ENCODE measurements around the gene VSIG4.

VSIG4 gene

DNA sequence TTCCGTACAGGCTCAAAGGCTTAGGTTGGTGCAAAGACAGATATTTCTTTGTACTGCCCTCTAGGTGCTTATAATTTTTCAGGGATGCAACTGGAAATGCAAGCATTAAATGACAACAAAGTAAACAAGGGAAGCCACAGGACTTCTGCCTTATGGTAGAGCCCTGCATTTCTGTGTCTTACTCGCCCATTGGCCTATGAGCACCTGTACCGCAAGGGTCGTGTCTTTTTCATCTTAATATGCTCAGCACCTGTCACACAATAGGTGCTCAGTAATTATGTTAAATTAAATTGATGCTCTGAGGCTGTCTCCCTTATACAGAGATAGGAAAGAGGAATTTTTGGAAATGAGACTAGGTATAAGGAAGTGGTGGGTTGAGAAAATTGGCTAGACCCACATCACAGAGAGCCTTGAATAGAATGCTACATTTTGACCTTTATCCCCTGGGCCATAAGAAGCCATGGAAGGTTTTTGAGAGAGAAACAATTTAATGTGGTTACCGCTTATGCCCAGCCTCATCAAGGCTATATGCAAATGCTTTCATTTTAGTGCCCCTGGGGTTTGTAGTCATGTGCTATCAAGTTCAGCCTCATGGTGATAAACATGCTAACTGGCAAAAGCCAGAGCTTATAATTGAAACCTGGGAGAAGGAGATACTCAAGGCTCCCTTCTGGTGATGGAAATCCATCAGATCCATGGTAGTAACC, 16.3 kb downstream of the VSIG4 start:
- no peak for DNase-seq (ENCODE audit: low read depth)

DNA sequence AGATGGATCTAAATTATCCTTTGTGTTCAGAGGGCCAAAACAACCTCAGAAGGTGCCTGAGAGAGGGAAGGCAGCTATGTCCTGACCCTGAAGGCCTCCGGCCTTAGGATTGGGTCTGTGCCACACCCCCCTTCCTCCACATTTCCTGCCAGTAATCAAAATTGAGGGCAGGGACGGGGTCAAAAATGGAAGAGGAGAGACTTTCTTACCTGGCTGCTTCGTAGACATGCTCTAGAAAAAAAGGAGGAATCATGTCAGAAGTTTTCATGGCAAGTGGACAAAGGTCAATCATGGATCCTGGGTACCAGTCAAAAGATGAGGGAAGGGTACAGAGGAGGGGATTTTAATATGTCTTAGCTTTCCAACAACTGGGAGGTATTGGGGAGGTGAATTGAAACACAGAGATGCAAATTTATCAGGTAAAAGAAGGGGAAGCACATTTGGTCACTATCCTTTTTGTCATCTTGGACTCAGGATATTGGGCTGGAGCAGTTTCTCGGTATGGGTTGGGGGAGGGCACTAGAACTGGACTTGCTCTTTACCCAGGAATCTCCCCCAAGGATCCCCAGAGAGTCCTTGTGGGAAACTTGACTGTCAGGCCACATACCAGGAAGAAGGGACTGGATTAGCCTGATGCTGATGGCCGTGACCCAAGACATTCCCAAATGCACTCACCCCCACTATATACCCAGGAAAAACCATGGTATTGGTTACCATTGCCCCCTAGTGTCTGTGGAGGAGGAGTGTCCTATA, 17.1 kb downstream of the VSIG4 start:
- no peak for DNase-seq (ENCODE audit: low read depth)

DNA sequence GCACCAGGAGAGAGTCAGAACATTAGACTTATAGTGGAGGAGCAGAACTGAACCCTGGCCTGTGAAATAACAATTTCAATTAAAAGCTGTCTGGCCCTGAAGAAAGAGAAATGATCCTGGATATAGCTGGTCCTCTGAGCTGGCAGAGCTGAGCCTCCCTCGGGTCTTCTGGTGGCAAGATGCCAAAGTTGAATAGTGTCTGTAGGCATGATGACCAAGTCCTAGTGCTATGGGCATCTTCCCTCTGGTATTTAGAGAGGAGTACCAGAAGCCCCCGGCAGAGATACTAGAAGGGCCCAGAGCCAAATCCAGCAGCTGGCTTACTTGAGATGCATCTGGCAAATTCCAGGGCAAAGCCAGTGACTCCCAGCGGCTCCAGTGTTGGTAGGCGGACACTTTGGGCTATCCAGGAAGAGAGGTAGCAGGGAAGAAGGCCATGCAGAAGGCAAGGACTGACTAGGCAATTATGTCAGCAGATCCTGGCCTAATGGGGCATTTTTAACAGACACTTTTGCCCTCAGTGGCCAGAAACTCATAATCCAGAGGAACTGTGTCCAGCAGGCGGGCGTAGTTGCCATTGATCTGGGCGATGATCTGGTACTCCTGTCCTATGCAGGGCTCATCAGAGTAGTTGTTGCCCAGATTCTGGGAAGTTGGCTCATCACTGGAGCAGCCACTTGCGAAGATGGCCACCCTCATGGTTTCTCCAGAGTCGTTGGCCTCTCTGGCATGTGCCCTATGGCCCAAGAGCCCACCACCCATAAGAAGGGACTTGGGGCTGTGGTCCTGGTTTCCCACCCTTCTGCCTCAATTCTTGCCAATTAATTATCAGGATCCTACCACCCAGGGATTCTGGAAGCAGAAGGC, 17.9 kb downstream of the VSIG4 start:
- DNase-seq (ENCODE audit: low read depth), result no peak

DNA sequence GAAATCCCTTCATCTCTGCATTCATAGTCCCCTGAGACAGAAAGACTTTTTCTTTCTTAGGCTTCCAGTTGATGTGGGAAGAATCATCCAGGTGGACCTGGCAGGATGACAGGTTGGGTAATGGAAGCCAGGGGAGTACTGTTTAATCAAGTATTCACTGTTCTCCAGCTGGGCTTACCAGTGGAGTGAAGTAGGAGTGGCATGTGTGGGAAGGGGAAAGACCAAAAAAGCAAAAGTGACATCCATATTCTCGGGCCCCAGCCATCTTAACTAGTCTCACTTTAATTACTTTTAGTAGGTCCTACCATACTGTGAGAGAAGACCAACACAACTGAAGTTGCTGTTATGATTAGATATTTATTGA, 18.5 kb downstream of the VSIG4 start:
- no peak for DNase-seq (ENCODE audit: low read depth)

DNA sequence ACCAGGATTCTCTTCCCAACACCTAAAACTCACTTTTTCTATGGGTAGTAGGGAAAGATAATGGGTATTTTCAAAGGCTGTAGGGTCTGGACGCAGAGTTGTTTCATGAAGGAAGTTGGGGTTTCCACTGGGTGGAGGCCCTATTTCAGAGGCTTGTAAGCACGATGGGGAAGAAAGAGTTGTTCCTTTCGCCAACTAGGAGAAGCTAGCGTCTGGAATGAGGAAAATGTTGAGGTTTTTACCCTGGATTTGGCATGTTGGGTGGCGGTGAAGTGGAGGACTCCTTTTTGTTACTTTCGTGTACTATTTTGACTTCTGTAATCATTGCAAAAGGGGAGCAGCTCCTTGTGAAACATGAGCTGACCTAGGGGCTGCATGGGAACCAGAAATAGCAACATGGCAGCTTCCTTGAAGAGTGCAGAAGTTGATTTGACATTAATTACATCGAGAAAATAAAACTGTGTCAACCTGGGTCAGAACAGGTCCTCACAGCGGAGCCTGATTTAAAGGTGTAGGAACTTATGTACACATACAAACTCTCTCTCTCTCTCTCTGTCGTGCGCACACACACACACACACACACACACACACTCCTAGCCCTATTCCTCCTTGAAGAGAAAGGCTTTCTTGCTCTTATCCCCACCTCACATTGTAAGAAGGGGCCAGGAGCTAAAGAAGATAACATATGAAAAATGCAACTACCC, 19.1 kb downstream of the VSIG4 start:
- DNase-seq (ENCODE audit: low read depth), result no peak

DNA sequence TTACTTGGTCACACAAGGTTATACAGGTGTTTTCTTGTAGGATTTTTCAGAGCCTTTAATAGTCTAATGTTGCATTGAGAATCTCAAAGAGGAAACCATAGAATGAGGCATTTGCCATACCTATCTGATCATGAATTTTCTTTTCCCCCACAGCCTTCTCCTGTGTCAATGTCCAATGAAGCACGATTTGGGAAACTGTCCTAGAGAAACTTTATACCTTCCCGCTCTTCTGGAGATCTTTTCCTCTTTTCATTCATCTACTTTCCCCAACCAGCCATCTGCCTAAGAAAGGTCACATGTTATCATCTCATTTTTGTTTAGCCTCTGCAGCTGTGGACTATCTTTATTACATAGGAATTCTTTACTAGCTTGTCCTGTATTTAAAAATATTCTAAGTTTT, 19.9 kb downstream of the VSIG4 start:
- no peak for DNase-seq (ENCODE audit: low read depth)

DNA sequence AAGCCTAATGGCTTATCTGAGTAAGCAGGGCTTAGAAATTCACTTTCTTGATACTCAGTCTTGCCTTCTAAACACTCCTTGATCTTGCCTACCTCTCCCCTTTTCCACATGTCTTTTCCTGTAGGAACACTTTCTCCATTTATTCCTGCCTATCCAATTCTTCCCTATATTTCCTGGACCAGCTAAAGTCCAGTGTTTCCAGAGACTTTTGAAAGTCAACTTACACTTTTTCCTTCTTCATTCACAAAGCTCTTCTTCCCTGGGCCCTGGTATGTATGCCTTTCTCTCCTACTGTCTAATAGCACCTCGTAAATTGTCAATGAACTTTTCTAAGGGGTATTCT, 20.6 kb downstream of the VSIG4 start:
- DNase-seq (ENCODE audit: low read depth), result no peak

DNA sequence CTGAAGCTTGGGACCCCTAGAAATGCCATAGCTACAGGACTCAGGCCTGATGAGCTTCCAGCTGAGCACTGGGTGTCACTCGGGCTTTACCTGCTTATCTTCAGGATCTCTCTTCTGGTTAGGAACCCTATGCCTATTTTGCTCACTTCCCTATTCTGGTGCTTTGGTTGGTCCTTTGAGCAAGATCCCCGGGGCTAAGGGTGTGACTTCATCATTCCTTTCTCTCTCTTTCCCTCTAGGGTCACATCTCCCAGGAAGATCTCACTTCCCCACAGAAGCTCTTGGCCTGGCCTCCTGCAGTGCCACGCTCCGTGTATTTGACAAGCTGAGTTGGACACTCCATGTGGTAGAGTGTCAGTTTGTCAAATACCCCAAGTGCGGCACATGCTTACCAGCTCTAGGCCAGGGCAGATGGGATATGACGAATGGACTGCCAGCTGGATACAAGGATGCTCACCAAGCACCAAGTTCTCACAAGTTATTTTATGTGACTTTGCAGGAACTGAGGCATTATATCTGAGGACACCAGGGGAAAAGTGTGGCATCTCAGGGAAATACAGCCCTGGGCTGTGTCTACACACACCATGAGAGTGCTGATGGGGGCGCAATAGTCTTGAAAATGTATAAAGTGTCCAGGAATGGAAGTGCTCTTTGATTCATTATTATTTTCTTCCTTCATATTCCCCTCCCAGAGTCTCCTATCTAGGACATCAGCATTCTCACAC, 21.1 kb downstream of the VSIG4 start:
- no peak for DNase-seq (ENCODE audit: low read depth)

DNA sequence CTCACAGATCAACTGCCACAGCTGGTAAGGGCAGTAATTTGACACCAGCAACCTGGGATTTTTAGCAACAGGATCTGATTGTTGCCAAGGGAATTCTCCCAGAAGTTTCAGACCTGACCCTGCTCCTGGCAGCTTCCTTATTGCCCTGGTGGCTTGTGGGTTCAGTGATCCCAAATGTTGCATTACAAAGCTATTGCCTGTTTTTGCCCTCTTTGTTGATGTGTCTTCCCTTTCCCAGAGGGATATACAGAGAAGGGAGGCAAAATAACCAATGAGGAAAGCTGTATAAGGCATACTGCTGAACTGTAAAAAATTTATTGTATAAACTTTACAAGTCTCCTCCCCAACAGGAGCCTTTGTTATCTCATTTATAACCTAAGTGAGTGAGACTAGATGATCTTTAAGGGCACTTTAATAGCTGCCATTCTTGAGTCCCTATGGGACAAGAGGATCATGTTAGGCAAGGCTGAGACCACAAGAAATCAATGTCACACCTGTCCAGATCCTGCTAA, 22.2 kb downstream of the VSIG4 start:
- DNase-seq (ENCODE audit: low read depth), result no peak

DNA sequence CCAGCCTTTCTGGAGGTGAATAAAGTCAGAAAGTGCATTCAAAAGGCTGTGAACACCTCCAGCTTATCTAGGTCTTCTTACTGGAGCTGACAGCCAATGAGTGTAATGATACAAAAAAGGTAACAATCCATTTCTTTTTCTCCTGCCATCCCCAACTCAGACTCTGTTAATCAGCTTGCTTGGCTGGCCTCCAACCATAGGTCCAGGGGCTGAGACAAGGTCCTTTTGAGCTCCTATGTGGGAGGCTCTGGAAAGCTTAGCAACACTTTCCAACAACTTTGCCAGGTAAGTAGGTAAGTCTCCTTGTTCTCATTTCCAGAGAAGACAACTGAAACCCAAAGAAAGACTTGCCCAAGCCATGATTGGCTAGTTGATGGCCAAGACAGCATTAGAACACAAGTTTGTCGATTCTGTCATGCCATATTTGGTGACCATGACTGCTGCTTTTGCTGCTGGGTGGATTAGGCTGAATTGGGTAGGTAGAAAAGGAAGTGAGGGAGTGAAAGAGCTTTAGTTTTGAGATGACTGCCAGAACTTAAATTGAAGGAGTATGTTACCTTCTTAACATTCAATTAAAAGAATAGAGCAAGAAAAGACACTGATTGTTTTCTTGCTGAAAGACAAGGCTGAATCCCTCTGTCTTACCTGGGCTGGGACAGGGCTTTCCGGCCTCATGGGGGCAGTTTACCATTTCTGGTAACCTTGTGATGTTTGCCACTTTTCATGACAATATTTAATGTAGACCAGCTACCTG, 22.8 kb downstream of the VSIG4 start:
- no peak for DNase-seq (ENCODE audit: low read depth)

DNA sequence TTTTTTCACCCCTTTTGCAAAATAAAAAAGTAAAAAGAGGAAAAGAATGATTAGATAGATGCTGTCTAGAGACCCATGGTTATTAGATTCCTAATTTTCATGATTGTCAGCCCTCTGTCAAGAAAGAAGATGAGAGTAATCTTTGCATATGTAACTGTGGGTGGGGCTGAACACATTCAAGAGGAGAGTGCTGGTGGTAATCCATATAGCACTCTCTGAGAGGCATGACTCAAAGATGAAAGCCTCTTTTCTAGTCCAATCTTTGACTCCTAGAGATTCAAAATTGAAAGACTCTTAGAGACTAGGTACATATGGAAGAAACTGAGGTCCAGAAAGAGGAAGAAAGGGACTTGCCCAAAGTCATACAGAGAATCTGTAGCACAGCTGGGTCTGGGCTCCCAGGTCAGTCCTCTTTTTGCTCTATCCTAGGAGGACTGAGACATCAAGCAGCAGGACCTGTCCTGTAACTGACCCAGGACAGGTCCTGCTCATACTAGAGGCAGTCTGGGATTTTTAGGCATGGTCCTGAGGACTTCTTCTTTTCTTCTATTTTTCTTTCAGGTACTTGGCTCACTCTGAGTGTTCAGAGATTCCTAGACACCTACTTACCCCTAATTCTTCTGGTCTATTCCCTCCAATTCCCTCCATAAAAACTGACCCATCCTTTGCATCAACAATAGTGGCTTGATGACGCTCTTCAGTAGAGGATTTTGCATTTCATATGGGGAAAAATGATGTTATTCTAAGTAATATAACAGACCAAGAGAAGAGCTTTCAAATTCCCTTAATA, 23.8 kb downstream of the VSIG4 start:
- DNase-seq (ENCODE audit: low read depth), result no peak

DNA sequence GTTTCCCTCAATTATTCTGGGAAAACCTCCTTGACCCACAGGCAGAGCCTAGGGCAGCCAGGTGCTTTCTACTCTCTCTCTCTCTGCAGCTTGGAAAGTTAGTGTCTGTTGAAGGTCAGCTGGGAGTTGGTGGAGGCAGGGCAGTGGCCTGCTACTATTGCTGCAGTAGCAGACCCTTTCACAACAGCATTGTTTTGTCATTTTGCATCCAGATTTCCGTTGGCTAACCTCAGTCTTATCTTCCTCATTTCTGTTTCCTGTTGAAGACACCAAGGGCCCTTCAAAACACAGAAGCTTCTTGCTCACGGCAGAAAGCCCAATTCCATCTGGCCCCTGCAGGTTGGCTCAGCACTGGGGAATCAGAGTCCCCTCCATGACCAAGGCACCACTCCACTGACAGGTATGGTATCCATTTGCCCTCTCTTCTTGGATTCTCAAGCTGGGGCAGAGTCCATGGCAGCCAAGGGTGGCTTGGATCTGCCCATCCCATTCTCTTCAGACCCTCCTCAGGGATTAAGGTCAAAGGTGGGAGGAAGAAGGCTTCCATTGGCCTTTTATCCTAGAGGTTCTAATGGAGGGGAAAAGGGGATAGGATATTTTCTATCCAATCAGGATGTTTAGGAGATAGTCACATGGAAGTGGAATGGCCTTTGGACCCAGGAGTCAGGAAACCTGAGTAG, 24.6 kb downstream of the VSIG4 start:
- no peak for DNase-seq (ENCODE audit: low read depth)

DNA sequence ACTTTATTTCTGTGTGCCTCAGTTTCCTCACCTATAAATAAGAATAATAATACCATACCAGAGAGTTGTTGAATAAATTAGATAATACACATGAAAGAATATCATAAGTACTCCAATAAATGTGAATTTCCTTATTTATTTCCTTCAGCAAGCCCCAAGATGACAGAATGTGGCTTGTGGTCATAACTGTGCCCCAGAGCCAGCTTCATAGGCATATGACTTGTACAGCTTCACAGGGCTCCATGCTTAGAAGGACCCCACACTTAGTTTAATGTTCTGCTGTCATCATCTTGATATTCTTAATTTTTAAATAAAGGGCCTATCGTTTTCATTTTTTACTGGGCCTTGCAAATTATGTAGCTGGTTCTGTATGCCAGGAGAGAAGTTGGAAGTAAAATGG, 25.3 kb downstream of the VSIG4 start:
- DNase-seq (ENCODE audit: low read depth), result no peak

DNA sequence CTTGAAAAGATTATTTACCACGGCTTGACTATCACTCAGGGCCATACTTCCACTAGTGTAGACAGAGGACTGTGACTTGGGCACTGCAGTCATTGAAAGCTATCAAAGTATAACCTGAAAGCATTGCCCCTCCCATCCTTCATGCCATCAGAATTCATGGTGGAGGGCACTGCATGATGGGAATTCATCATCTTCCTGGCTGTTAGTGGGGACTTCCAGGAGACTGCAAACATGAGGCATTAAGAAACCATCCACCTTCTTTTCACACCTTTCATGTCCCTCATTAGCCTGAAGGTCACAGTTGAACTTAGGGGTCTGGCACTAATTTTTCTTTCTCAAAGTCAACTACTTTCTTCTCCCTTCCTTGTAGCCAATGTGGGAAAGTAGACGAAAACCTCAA, 25.8 kb downstream of the VSIG4 start:
- no peak for DNase-seq (ENCODE audit: low read depth)

DNA sequence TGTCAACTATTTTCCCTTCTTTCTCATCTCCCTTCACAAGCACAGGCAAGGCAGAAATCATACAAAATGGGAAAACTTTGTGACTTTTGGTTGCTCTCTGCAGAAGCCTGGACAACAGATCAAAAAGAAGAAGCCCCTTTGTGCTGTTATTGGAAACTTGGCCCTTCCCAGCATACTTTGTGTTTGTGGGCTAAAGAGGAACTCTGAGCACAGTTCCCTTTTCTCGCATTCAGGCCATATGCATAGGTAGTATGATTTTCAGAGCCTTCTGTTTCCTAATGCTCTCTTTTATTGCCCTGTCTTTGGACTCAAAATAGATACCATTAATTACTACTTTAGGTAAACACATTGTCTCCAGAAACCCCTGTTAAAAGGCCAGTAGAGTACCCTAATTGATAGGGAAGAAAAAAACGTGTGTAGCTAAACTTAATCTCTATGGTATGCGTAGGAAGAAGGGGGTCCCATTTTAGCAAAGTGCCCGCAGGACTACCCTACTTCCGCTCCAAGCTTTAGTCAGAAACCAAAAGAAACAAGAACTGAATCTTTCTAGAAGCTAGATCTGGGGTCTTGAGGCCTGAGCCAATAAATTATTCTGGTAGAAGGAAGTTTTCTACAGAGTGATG, 26.6 kb downstream of the VSIG4 start:
- no peak for DNase-seq (ENCODE audit: low read depth)

DNA sequence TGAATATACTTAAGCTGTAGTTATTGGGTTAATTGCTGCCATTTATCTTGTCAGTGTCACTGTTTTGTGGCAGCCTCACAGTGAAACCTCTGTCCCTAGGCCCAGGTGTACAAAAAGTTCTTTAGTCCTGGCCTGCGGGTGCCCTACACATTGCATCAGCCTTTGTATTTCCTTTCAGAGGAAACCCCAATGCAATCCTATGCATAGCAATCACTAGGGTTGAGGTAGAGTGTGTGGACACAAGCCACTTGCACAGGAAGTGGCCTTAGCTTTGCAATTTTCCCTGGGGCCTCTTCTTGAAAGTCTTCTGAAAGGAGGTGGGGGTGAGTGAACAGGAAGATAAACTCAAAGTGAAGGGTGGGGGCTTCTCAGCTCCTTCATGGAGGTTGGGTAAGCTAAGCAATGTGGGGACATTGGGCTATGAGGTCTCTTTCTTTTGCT, 27.8 kb downstream of the VSIG4 start:
- no peak for DNase-seq (ENCODE audit: low read depth)

DNA sequence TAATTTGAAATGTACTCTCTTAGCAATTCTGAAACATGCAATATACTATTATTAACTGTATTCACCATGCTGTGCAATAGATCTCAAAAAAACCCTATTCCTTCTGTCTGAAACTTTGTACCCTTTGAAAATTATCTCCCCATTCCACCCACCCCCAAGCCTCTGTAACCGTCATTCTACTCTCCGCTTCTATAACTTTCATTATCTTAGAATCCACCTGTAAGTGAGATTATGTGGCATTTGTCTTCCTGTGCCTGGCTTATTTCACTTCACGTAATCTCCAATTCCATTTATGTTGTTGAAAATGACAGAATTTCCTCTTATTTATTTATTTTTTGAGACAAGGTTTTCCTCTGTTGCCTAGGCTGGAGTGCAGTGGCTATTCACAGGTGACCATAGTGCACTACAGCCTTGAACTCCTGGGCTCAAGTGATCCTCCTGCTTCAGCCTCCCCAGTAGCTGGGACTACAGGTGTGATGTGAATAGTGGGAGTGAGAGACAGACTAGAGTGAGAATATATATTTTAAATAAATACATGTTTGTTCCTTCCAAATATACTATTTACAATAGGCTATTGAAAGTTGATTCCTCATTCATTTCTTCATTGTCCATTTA, 30.5 kb downstream of the VSIG4 start:
- no peak for DNase-seq (ENCODE audit: low read depth)

DNA sequence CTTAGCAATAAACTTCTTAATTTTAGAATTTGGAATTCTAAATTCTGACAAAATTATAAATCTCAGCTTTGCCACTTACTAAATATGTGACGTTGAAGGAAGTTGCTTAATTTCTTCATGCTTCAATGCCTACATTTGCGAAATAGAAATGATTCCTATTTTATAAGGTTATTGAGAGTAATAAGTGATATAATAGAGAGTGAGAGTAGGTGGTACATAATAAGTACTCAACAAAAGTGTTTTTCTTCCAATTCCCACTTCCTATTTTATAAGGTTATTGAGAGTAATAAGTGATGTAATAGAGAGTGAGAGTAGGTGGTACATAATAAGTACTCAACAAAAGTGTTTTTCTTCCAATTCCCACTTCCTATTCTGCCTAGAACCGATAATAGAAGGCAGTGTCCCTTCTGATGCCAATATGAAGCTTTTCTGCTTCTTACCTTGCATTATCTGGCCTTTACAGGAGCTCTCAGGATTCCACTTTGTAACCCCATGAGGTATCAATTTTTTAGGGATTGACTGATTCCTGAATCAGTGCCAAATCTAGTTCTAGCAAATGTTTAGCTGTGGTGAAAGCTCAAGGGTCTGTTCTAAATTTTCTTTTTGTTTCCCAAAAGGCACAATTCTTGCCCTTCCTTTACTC, 31.4 kb downstream of the VSIG4 start:
- no peak for DNase-seq (ENCODE audit: low read depth)

Measured in activated gamma-delta T cell treated with anti-CD3 and anti-CD28 coated beads, Interleukin-2, amount 50 U/mL, for 16 hours (primary cell).